ENCODE results near the gene PRPF39.
A peak's percentile ranks its signal among the peaks of the same experiment; 100 is the strongest.

Gene PRPF39

GRCh38 chr14:45118594-45118993, 34.7 kb downstream of the PRPF39 start:
- H3K4me3 ChIP-seq (ENCODE audit: low read length), result no peak overlapping the region
- no peak overlapping the region for H3K9ac ChIP-seq (ENCODE audit: low read length)
- no peaks in the 10 kb centered on the region for H3K4me1 ChIP-seq (ENCODE audit: control insufficient read depth, insufficient read depth, low read length)
- H3K27me3 ChIP-seq (replicated peaks; ENCODE audit: control insufficient read depth, insufficient read depth, low read length), result no peaks in the 10 kb centered on the region
- DNase-seq (ENCODE audit: low read depth), result no peak
- peaks cover 95% of the 10 kb centered on the region for H3K36me3 ChIP-seq (ENCODE audit: control insufficient read depth, insufficient read depth, low read length, severe bottlenecking)
- H3K9me3 ChIP-seq (ENCODE audit: control insufficient read depth, low read length), result no peaks in the 10 kb centered on the region

DNA sequence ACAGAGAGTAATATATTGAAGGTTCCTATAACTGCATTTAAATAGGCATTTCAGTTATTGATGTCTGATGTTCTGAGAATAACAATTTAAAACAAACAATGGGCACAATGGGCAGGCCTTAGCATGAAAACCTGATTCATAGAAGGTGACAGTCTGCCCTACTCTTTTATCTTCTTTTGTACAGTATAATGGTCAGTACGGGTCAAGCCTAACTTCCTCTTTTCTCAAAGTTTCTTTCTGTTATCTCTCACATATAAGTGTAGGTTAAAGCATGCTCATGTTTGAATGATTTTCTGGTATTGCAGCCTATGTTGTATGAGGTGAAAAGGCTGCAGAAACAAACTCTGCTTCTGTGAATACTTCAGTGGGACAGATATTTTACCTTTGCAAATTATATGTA, 36.2 kb downstream of the PRPF39 start:
- no peaks in the 10 kb centered on the region for H3K4me1 ChIP-seq (ENCODE audit: control insufficient read depth, insufficient read depth, low read length)
- H3K27me3 ChIP-seq (replicated peaks; ENCODE audit: control insufficient read depth, insufficient read depth, low read length), result no peaks in the 10 kb centered on the region
- H3K9me3 ChIP-seq (ENCODE audit: control insufficient read depth, low read length), result no peaks in the 10 kb centered on the region
- H3K9ac ChIP-seq (ENCODE audit: low read length), result no peak overlapping the region
- H3K4me3 ChIP-seq (ENCODE audit: low read length), result no peak overlapping the region
- DNase-seq (ENCODE audit: low read depth), result no peak
- H3K36me3 ChIP-seq (ENCODE audit: control insufficient read depth, insufficient read depth, low read length, severe bottlenecking), result peaks cover 82% of the 10 kb centered on the region

DNA sequence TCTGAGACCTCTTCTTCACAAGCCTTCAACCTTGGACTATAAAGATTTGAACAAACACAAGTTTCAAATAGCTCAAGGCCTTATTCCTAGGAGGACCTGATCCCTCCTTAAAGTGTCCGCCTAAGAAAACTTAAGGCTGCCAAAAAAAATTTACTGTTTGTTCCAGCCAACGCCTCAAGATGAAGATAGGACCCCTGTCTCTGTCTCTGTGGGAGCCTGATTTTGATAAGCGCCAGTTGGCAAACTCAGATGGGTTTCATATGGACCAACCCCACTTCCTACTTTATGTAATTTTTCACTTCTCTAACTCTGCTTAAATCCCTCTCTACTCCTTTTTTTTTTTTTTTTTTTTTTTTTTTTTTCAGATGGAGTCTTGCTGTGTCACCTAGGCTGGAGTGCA, 39.4 kb downstream of the PRPF39 start:
- Histone ChIP-seq H3K9me3 (ENCODE audit: control insufficient read depth, low read length) (no peaks in the 10 kb centered on the region), H3K4me3 (ENCODE audit: low read length) (no peak overlapping the region), H3K4me1 (ENCODE audit: control insufficient read depth, insufficient read depth, low read length) (no peaks in the 10 kb centered on the region), H3K36me3 (ENCODE audit: control insufficient read depth, insufficient read depth, low read length, severe bottlenecking) (peaks cover 69% of the 10 kb centered on the region), H3K9ac (ENCODE audit: low read length) (no peak overlapping the region), H3K27me3 (replicated peaks; ENCODE audit: control insufficient read depth, insufficient read depth, low read length) (no peaks in the 10 kb centered on the region)
- no peak for DNase-seq (ENCODE audit: low read depth)

DNA sequence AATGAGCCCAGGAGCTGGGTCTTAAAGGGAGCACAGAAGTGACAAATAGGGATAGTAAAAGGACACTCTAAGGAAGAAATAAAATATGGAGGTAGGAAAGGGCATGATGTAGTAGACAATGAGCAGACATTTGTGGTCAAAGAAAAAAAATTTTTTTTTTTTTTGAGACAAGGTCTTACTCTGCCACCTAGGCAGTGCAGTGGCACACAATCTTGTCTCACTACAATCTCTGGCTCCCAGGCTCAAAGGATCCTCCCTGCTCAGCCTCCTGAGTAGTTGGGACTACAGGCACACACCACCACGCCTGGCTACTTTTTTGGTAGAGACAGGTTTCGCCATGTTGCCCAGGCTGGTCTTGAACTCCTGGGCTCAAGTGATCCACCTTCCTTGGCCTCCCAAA, 41.8 kb downstream of the PRPF39 start:
- Histone ChIP-seq H3K9me3 (ENCODE audit: control insufficient read depth, low read length) (no peaks in the 10 kb centered on the region), H3K36me3 (ENCODE audit: control insufficient read depth, insufficient read depth, low read length, severe bottlenecking) (peaks cover 59% of the 10 kb centered on the region), H3K4me1 (ENCODE audit: control insufficient read depth, insufficient read depth, low read length) (no peaks in the 10 kb centered on the region), H3K9ac (ENCODE audit: low read length) (no peak overlapping the region), H3K4me3 (ENCODE audit: low read length) (no peak overlapping the region), H3K27me3 (replicated peaks; ENCODE audit: control insufficient read depth, insufficient read depth, low read length) (no peaks in the 10 kb centered on the region)
- DNase-seq (ENCODE audit: low read depth), result no peak

GRCh38 chr14:45128963-45129629, 45.2 kb downstream of the PRPF39 start:
- H3K27me3 ChIP-seq (replicated peaks; ENCODE audit: control insufficient read depth, insufficient read depth, low read length), result no peaks in the 10 kb centered on the region
- H3K4me3 ChIP-seq (ENCODE audit: low read length), result no peak overlapping the region
- no peak overlapping the region for H3K9ac ChIP-seq (ENCODE audit: low read length)
- no peaks in the 10 kb centered on the region for H3K4me1 ChIP-seq (ENCODE audit: control insufficient read depth, insufficient read depth, low read length)
- H3K36me3 ChIP-seq (ENCODE audit: control insufficient read depth, insufficient read depth, low read length, severe bottlenecking), result peaks cover 33% of the 10 kb centered on the region
- DNase-seq (ENCODE audit: low read depth), result no peak
- no peaks in the 10 kb centered on the region for H3K9me3 ChIP-seq (ENCODE audit: control insufficient read depth, low read length)

- Histone ChIP-seq H3K4me1 (ENCODE audit: control insufficient read depth, insufficient read depth, low read length) (peaks cover 15% of the 10 kb centered on the region), H3K4me3 (ENCODE audit: low read length) (peak overlapping the region; percentile 94), H3K9me3 (ENCODE audit: control insufficient read depth, low read length) (no peaks in the 10 kb centered on the region), H3K9ac (ENCODE audit: low read length) (peak overlapping the region; percentile 99), H3K27me3 (replicated peaks; ENCODE audit: control insufficient read depth, insufficient read depth, low read length) (no peaks in the 10 kb centered on the region), H3K36me3 (ENCODE audit: control insufficient read depth, insufficient read depth, low read length, severe bottlenecking) (peaks cover 7% of the 10 kb centered on the region)
- DNase-seq (ENCODE audit: low read depth), result peak; percentile 12
Observed at GRCh38 chr14:45133683-45134050, 49.8 kb downstream of the PRPF39 start.

- H3K4me3 ChIP-seq (ENCODE audit: low read length), result peak within 1 kb of the TSS; percentile 94
- H3K9me3 ChIP-seq (ENCODE audit: control insufficient read depth, low read length), result no peaks in the 10 kb centered on the region
- peak within 1 kb of the TSS; percentile 99 for H3K9ac ChIP-seq (ENCODE audit: low read length)
- H3K4me1 ChIP-seq (ENCODE audit: control insufficient read depth, insufficient read depth, low read length), result peaks cover 15% of the 10 kb centered on the region
- H3K36me3 ChIP-seq (ENCODE audit: control insufficient read depth, insufficient read depth, low read length, severe bottlenecking), result peaks cover 2% of the 10 kb centered on the region
- no peaks in the 10 kb centered on the region for H3K27me3 ChIP-seq (replicated peaks; ENCODE audit: control insufficient read depth, insufficient read depth, low read length)
- peak; percentile 100 for DNase-seq (ENCODE audit: low read depth)
Observed at GRCh38 chr14:45134051-45134958, 50.4 kb downstream of the PRPF39 start, which contains the start of gene FKBP3. Gene FKBP3, minus strand, starts transcription at chr14:45134481. Its CDS starts 25 bp downstream, at chr14:45134456.

GRCh38 chr14:45135156-45135555, 51.2 kb downstream of the PRPF39 start:
- Histone ChIP-seq H3K9me3 (ENCODE audit: control insufficient read depth, low read length) (no peaks in the 10 kb centered on the region), H3K4me3 (ENCODE audit: low read length) (peak overlapping the region; percentile 94), H3K9ac (ENCODE audit: low read length) (peak overlapping the region; percentile 99), H3K27me3 (replicated peaks; ENCODE audit: control insufficient read depth, insufficient read depth, low read length) (no peaks in the 10 kb centered on the region), H3K4me1 (ENCODE audit: control insufficient read depth, insufficient read depth, low read length) (peaks cover 15% of the 10 kb centered on the region), H3K36me3 (ENCODE audit: control insufficient read depth, insufficient read depth, low read length, severe bottlenecking) (no peaks in the 10 kb centered on the region)
- DNase-seq (ENCODE audit: low read depth), result peak; percentile 66

DNA sequence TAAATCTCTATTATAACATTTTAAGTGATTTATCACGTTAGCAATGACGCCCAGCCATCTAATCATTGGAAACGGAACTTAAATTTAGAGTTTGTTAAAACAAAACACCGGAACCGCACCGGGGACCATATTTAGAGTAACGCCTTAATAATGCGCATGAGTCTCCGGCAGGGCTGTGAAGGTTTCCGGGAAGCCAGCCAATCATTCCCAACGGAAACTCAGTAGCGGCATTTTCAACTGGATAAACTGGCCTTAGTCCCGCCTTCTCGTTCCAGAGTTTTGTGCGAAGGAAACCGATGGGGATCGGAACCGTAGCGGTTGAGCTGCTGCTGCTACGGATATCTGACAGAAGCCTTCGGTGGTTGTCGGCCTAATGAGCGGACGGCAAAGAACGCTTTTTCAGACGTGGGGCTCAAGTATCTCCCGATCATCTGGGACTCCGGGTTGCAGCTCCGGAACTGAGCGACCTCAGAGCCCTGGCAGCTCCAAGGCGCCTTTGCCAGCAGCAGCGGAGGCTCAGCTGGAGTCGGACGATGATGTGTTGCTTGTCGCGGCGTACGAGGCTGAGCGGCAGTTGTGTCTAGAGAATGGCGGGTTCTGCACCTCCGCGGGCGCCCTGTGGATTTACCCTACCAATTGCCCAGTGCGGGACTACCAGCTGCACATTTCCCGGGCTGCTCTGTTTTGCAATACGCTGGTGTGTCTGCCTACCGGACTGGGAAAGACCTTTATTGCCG, 51.9 kb downstream of the PRPF39 start, which contains the start of gene FANCM:
Gene FANCM, plus strand, starts transcription at position 272 of the 737 bp plus-strand sequence. Its CDS starts 102 bp downstream, at position 374.
- Histone ChIP-seq H3K4me1 (ENCODE audit: control insufficient read depth, insufficient read depth, low read length) (peaks cover 15% of the 10 kb centered on the region), H3K9ac (ENCODE audit: low read length) (peak within 1 kb of the TSS; percentile 99), H3K9me3 (ENCODE audit: control insufficient read depth, low read length) (no peaks in the 10 kb centered on the region), H3K36me3 (ENCODE audit: control insufficient read depth, insufficient read depth, low read length, severe bottlenecking) (no peaks in the 10 kb centered on the region), H3K27me3 (replicated peaks; ENCODE audit: control insufficient read depth, insufficient read depth, low read length) (no peaks in the 10 kb centered on the region), H3K4me3 (ENCODE audit: low read length) (peak within 1 kb of the TSS; percentile 94)
- peak; percentile 99 for DNase-seq (ENCODE audit: low read depth)

GRCh38 chr14:45136399-45136798, 52.5 kb downstream of the PRPF39 start:
- H3K27me3 ChIP-seq (replicated peaks; ENCODE audit: control insufficient read depth, insufficient read depth, low read length), result no peaks in the 10 kb centered on the region
- H3K9ac ChIP-seq (ENCODE audit: low read length), result peak overlapping the region; percentile 79
- peak; percentile 27 for DNase-seq (ENCODE audit: low read depth)
- no peaks in the 10 kb centered on the region for H3K36me3 ChIP-seq (ENCODE audit: control insufficient read depth, insufficient read depth, low read length, severe bottlenecking)
- no peaks in the 10 kb centered on the region for H3K9me3 ChIP-seq (ENCODE audit: control insufficient read depth, low read length)
- H3K4me1 ChIP-seq (ENCODE audit: control insufficient read depth, insufficient read depth, low read length), result peaks cover 15% of the 10 kb centered on the region
- peak overlapping the region; percentile 94 for H3K4me3 ChIP-seq (ENCODE audit: low read length)

Measured in adipocyte (in vitro differentiated cells).